HepG2 (cell line): ENCODE measurements around the gene EIF3B. TPM values are rescaled to one million over a fixed set of nuclear protein-coding genes. Genes with fewer than 3 reads are reported as not detected.
A peak's percentile ranks its signal among the peaks of the same experiment; 100 is the strongest.

Experiments
- ARNTL ChIP-seq: sonication (generic); formaldehyde crosslinking; IDR thresholded peaks from 2 replicates; pipeline ENCODE4 v1.4.0; 2020; ENCODE audit warnings: mild to moderate bottlenecking, missing genetic modification reagents
- BORCS8-MEF2B ChIP-seq: sonication (generic); formaldehyde crosslinking; IDR thresholded peaks from 2 replicates; pipeline ENCODE4 v1.8.0; 2022; ENCODE audit warnings: mild to moderate bottlenecking, missing genetic modification reagents
- FOXA3 ChIP-seq: IDR thresholded peaks from 2 replicates; pipeline ENCODE4 v1.6.1; 2016; ENCODE audit warnings: missing genetic modification reagents, missing compliant biosample characterization
- KAT8 ChIP-seq: IDR thresholded peaks from 2 replicates; pipeline ENCODE4 v1.6.1; 2016; ENCODE audit warnings: missing genetic modification reagents, missing compliant biosample characterization
- KLF15 ChIP-seq: sonication (generic); formaldehyde crosslinking; IDR thresholded peaks from 2 replicates; pipeline ENCODE4 v1.8.1; 2023; ENCODE audit warnings: borderline replicate concordance, mild to moderate bottlenecking, inconsistent platforms, missing genetic modification reagents, mixed read lengths
- NRL ChIP-seq: sonication (generic); formaldehyde crosslinking; IDR thresholded peaks from 2 replicates; pipeline ENCODE4 v1.5.0; 2020; ENCODE audit warnings: missing genetic modification reagents, mild to moderate bottlenecking, moderate library complexity, borderline replicate concordance
- POGZ ChIP-seq: sonication (generic); formaldehyde crosslinking; IDR thresholded peaks from 2 replicates; pipeline ENCODE4 v1.4.0; 2020; ENCODE audit warnings: mild to moderate bottlenecking, missing genetic modification reagents
- REL ChIP-seq: sonication (generic); formaldehyde crosslinking; conservative IDR thresholded peaks from 2 replicates; pipeline ENCODE4 v1.8.0; 2022; ENCODE audit warnings: mild to moderate bottlenecking, missing genetic modification reagents, moderate library complexity
- RFX3 ChIP-seq: IDR thresholded peaks from 2 replicates; pipeline ENCODE4 v1.6.1; 2016; ENCODE audit warnings: missing biosample characterization, missing genetic modification reagents
- STAG1 ChIP-seq: sonication (generic); formaldehyde crosslinking; IDR thresholded peaks from 2 replicates; pipeline ENCODE4 v1.4.0; 2020; ENCODE audit warnings: missing genetic modification reagents
- ZEB1 ChIP-seq: IDR thresholded peaks from 2 replicates; pipeline ENCODE4 v1.6.1; 2012; ENCODE audit warnings: mild to moderate bottlenecking, low read depth, inconsistent platforms; ENCODE audit not compliant: insufficient replicate concordance
- ZFAT ChIP-seq: sonication (generic); formaldehyde crosslinking; conservative IDR thresholded peaks from 2 replicates; pipeline ENCODE4 v1.8.1; 2023; ENCODE audit warnings: missing genetic modification reagents, inconsistent platforms
- ZIK1 ChIP-seq: sonication (generic); formaldehyde crosslinking; IDR thresholded peaks from 2 replicates; pipeline ENCODE4 v1.5.0; 2020; ENCODE audit warnings: mild to moderate bottlenecking, low read depth, missing genetic modification reagents, borderline replicate concordance
- ZNF619 ChIP-seq: sonication (generic); formaldehyde crosslinking; IDR thresholded peaks from 2 replicates; pipeline ENCODE4 v1.4.0; 2020; ENCODE audit warnings: mild to moderate bottlenecking, missing genetic modification reagents
- ZNF788 ChIP-seq: sonication (generic); formaldehyde crosslinking; IDR thresholded peaks from 2 replicates; pipeline ENCODE4 v1.5.0; 2020; ENCODE audit warnings: mild to moderate bottlenecking, missing genetic modification reagents, borderline replicate concordance
- polyA plus RNA-seq, 8 experiments: library from polyadenylated mRNA; depleted of rRNA in 3 of 8; stranded (reverse) in 7 of 8; unstranded in 1 of 8; fragments of >200 nt; fragmentation: Illumina TruSeq in 4 of 8; extraction: Trizol in 4 of 8; gene quantifications; 2 replicates each; pipeline versions ENCODE4 v1.2.1 to v1.2.3, GENCODE V29; 2011 to 2016; ENCODE audit warnings: low read depth in 4 of 8, missing spikeins in 1 of 8, mixed read lengths in 1 of 8; ENCODE audit not compliant: insufficient read depth in 1 of 8
- total RNA-seq, 5 experiments: library from RNA; depleted of rRNA; stranded (reverse); fragments of >200 nt; fragmentation: Illumina TruSeq; extraction: Trizol; gene quantifications; 2 replicates each; pipeline ENCODE4 v1.2.3, GENCODE V29; 2016; ENCODE audit warnings: low read depth in 1 of 5
- TF ChIP-seq, protein P1 (sequence below): sonication (generic); formaldehyde crosslinking; IDR thresholded peaks from 2 replicates; pipeline ENCODE4 v1.4.0; 2020; ENCODE audit warnings: missing genetic modification reagents, borderline replicate concordance
- TF ChIP-seq, protein P2 (sequence below): sonication (generic); formaldehyde crosslinking; IDR thresholded peaks from 2 replicates; pipeline ENCODE4 v1.4.0; 2020; ENCODE audit warnings: missing genetic modification reagents; ENCODE audit errors: not compliant biosample characterization
- TF ChIP-seq, protein P3 (sequence below): sonication (generic); formaldehyde crosslinking; IDR thresholded peaks from 2 replicates; pipeline ENCODE4 v1.8.1; 2023; ENCODE audit warnings: mild to moderate bottlenecking, inconsistent platforms, moderate library complexity, missing genetic modification reagents, borderline replicate concordance
- TF ChIP-seq, protein P4 (sequence below): IDR thresholded peaks from 2 replicates; pipeline ENCODE4 v1.6.1; 2016
- TF ChIP-seq, protein P5 (sequence below): sonication (generic); formaldehyde crosslinking; conservative IDR thresholded peaks from 2 replicates; pipeline ENCODE4 v1.8.0; 2022; ENCODE audit warnings: missing genetic modification reagents

EIF3B gene
- total and polyA plus RNA-seq, 2 of the 13 experiments (the other 11 are each of a cell fraction or from before 2014, with no cell fraction given), result 92.2 to 241 TPM

DNA sequence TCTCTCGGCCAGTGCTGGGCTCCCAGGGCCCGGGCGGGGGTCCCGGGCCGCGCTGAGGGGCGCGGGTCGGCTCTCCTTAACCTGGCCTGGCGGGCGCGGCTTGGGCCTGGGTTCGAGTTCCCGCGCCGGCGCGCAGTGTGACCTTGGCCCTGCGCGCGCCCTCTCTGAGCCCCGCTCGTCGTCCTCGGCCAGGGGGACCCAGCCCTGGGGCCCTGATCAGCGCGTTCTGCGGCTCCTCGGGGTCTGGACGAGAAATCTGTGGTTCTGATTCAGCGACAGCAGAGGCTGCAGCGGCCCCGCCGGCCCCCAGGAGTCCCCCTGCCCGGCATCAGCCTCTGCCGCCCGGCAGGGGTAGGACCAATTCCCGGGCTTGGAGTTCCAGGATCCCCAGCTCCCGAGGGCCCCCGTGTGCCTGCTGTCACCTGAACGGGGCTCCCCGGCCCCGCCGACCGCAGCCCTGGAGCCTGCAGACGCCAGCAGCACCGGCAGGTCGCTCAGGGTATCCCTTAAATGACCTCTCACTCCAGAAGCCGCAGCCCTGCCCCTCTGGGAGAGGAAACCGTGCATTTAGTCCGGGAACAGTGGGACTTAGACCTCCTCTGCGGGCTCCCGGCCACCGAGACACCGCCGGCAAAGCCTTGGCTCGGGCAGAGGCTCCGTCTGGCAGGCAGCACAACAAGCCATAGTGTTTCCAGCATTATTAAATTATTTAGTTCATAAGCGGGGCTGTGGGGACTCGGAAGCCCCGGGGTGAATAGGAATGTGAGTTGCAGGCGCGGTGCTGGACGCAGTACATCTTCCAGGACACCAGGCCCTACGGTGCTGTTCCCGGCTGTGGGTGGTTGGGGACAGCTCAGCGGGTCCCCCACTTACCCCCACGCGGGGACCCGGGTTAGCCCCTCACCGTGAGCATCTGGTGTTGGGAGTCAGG is 49.4 kb downstream of the EIF3B start (continued):
- TF ChIP-seq ZEB1 (no peak), REL (CRISPR knock-in tag) (no peak), NRL (CRISPR knock-in tag) (peak; percentile 38; the same call in 1 of the 2 replicates), POGZ (no peak), RFX3 (CRISPR knock-in tag) (no peak), ARNTL (CRISPR knock-in tag) (no peak), BORCS8-MEF2B (no peak), KLF15 (CRISPR knock-in tag) (no peak), ZNF788 (CRISPR knock-in tag) (0 out of 2 replicates have a peak, but pooled peaks have one; percentile 22), KAT8 (CRISPR knock-in tag) (no peak), FOXA3 (CRISPR knock-in tag) (no peak), ZIK1 (CRISPR knock-in tag) (peak; percentile 45; the same call in 1 of the 2 replicates), ZFAT (CRISPR knock-in tag) (no peak), ZNF619 (no peak), STAG1 (no peak)
- TF ChIP-seq, protein P1, sequence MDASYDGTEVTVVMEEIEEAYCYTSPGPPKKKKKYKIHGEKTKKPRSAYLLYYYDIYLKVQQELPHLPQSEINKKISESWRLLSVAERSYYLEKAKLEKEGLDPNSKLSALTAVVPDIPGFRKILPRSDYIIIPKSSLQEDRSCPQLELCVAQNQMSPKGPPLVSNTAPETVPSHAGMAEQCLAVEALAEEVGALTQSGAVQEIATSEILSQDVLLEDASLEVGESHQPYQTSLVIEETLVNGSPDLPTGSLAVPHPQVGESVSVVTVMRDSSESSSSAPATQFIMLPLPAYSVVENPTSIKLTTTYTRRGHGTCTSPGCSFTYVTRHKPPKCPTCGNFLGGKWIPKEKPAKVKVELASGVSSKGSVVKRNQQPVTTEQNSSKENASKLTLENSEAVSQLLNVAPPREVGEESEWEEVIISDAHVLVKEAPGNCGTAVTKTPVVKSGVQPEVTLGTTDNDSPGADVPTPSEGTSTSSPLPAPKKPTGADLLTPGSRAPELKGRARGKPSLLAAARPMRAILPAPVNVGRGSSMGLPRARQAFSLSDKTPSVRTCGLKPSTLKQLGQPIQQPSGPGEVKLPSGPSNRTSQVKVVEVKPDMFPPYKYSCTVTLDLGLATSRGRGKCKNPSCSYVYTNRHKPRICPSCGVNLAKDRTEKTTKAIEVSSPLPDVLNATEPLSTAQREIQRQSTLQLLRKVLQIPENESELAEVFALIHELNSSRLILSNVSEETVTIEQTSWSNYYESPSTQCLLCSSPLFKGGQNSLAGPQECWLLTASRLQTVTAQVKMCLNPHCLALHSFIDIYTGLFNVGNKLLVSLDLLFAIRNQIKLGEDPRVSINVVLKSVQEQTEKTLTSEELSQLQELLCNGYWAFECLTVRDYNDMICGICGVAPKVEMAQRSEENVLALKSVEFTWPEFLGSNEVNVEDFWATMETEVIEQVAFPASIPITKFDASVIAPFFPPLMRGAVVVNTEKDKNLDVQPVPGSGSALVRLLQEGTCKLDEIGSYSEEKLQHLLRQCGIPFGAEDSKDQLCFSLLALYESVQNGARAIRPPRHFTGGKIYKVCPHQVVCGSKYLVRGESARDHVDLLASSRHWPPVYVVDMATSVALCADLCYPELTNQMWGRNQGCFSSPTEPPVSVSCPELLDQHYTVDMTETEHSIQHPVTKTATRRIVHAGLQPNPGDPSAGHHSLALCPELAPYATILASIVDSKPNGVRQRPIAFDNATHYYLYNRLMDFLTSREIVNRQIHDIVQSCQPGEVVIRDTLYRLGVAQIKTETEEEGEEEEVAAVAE, result no peak
- TF ChIP-seq, protein P2, sequence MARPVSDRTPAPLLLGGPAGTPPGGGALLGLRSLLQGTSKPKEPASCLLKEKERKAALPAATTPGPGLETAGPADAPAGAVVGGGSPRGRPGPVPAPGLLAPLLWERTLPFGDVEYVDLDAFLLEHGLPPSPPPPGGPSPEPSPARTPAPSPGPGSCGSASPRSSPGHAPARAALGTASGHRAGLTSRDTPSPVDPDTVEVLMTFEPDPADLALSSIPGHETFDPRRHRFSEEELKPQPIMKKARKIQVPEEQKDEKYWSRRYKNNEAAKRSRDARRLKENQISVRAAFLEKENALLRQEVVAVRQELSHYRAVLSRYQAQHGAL, result no peak
- TF ChIP-seq, protein P3, sequence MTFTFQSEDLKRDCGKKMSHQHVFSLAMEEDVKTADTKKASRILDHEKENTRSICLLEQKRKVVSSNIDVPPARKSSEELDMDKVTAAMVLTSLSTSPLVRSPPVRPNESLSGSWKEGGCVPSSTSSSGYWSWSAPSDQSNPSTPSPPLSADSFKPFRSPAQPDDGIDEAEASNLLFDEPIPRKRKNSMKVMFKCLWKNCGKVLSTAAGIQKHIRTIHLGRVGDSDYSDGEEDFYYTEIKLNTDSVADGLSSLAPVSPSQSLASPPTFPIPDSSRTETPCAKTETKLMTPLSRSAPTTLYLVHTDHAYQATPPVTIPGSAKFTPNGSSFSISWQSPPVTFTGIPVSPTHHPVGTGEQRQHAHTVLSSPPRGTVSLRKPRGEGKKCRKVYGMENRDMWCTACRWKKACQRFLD, result no peak
- TF ChIP-seq, protein P4, sequence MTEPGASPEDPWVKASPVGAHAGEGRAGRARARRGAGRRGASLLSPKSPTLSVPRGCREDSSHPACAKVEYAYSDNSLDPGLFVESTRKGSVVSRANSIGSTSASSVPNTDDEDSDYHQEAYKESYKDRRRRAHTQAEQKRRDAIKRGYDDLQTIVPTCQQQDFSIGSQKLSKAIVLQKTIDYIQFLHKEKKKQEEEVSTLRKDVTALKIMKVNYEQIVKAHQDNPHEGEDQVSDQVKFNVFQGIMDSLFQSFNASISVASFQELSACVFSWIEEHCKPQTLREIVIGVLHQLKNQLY (CRISPR knock-in tag), result no peak
- TF ChIP-seq, protein P5, sequence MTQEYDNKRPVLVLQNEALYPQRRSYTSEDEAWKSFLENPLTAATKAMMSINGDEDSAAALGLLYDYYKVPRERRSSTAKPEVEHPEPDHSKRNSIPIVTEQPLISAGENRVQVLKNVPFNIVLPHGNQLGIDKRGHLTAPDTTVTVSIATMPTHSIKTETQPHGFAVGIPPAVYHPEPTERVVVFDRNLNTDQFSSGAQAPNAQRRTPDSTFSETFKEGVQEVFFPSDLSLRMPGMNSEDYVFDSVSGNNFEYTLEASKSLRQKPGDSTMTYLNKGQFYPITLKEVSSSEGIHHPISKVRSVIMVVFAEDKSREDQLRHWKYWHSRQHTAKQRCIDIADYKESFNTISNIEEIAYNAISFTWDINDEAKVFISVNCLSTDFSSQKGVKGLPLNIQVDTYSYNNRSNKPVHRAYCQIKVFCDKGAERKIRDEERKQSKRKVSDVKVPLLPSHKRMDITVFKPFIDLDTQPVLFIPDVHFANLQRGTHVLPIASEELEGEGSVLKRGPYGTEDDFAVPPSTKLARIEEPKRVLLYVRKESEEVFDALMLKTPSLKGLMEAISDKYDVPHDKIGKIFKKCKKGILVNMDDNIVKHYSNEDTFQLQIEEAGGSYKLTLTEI (CRISPR knock-in tag), result no peak
